ENCODE measurements around the gene TSPAN15.

TSPAN15 gene

DNA sequence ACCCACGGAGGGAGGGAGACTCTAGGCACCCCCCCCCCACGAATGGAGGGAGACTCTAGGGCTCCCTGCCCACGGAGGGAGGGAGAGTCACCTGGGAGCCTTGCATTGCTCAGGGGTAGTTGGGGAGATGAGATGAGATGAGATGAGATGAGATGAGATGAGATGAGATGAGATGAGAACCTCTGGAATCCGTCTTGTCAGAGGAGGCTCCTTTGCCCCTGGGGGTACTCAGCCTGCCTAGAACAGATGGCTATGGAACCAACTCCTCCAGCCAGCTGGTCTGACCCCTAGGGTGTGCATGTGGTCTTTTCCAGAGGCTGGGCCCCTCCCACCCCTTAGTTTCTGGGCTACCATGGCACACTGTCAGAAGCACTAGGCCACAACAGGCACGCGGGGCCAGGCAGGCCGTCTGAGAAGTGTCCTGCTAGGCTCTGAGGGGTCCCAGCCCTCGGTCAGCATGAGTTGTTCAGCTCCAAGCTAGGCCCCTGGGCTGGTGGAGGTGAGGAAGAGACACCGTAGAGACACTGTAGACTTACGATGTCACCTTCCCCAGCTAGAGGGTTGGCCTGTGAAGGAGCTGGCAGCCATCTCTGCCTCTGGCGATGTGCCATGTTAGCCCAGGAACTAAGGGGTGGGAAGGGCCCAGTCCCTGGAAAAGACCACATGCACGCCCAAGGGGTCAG lies 8.8 kb downstream of the TSPAN15 start:
- no peak overlapping the region for H3K4me3 ChIP-seq (replicated peaks; ENCODE audit: low read depth, low read length)
- DNase-seq (ENCODE audit: extremely low read depth, low read depth) = no peak
- TF ChIP-seq, protein P1, sequence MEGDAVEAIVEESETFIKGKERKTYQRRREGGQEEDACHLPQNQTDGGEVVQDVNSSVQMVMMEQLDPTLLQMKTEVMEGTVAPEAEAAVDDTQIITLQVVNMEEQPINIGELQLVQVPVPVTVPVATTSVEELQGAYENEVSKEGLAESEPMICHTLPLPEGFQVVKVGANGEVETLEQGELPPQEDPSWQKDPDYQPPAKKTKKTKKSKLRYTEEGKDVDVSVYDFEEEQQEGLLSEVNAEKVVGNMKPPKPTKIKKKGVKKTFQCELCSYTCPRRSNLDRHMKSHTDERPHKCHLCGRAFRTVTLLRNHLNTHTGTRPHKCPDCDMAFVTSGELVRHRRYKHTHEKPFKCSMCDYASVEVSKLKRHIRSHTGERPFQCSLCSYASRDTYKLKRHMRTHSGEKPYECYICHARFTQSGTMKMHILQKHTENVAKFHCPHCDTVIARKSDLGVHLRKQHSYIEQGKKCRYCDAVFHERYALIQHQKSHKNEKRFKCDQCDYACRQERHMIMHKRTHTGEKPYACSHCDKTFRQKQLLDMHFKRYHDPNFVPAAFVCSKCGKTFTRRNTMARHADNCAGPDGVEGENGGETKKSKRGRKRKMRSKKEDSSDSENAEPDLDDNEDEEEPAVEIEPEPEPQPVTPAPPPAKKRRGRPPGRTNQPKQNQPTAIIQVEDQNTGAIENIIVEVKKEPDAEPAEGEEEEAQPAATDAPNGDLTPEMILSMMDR (IDR thresholded peaks at IDR 0.05; ENCODE audit: low read depth, low read length, missing control alignments) = no peak

DNA sequence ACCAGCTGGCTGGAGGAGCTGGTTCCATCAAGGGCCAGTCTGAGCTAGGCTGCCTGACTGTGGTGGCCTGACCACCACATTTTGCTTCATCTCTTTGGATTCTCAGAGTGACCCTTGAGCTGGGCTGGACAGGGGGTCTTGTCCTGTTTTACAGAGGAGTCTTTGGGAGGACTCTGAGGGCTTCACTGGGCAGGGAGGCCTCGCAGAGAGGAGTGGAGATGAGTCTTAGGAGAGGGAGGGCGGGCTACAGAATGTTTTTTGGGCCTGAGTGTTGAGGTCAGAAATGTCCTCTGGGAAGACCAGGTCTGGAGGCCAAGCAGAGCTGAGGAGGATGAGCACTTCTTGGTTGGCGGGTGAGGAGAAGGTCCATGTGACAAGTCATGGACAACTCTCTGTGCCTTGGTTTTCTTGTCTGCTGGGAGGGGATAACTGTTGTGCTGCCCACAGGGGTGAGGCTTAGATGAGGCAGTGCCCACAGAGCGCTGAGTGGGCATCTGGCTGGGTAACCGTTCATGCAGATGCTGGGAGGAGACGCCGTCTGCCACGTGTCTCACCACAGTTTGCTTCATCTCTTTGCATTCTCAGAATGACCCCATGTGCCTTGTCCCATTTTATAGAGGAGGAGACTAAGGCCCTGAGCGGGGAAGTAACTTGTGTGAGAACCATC lies 9.4 kb downstream of the TSPAN15 start:
- TF ChIP-seq, protein P1 (IDR thresholded peaks at IDR 0.05; ENCODE audit: low read depth, low read length, missing control alignments) = no peak

GRCh38 chr10:69461243-69462025 lies 10.2 kb downstream of the TSPAN15 start:
- TF ChIP-seq, protein P1 (IDR thresholded peaks at IDR 0.05; ENCODE audit: low read depth, low read length, missing control alignments) = no peak
- DNase-seq (ENCODE audit: extremely low read depth, low read depth) = no peak
- no peak overlapping the region for H3K4me3 ChIP-seq (replicated peaks; ENCODE audit: low read depth, low read length)

More for the DNA sequence above, 9.4 kb downstream of the TSPAN15 start:
- H3K4me3 ChIP-seq (replicated peaks; ENCODE audit: low read depth, low read length) = no peak overlapping the region
- no peak for DNase-seq (ENCODE audit: extremely low read depth, low read depth)

GRCh38 chr10:69463886-69464285 lies 12.6 kb downstream of the TSPAN15 start:
- H3K4me3 ChIP-seq (replicated peaks; ENCODE audit: low read depth, low read length) = no peak overlapping the region
- no peak for DNase-seq (ENCODE audit: extremely low read depth, low read depth)

DNA sequence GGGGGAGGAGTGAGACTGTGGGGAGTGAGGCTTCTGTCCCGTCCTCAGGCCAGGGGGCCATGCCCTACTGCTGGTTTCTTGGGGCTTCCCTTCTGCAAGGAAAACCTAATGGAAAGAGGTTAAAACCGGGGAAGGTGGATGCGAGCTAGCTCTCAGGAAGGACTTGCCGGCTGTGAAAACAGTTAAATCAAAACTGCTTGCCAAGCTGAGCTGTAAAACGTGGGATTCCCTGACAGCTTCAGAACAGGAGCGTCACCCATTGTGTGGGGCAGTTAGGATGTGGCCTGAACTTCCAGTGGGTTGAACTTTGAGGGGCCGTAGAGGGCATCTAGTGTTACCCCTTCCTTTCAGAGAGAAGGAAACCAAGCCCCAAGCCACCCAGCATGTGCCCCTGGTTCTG lies 13.1 kb downstream of the TSPAN15 start:
- TF ChIP-seq, protein P1 (IDR thresholded peaks at IDR 0.05; ENCODE audit: low read depth, low read length, missing control alignments) = no peak
- H3K4me3 ChIP-seq (replicated peaks; ENCODE audit: low read depth, low read length) = no peak overlapping the region
- no peak for DNase-seq (ENCODE audit: extremely low read depth, low read depth)

More at GRCh38 chr10:69463886-69464285, 12.6 kb downstream of the TSPAN15 start:
- TF ChIP-seq, protein P1 (IDR thresholded peaks at IDR 0.05; ENCODE audit: low read depth, low read length, missing control alignments) = no peak

DNA sequence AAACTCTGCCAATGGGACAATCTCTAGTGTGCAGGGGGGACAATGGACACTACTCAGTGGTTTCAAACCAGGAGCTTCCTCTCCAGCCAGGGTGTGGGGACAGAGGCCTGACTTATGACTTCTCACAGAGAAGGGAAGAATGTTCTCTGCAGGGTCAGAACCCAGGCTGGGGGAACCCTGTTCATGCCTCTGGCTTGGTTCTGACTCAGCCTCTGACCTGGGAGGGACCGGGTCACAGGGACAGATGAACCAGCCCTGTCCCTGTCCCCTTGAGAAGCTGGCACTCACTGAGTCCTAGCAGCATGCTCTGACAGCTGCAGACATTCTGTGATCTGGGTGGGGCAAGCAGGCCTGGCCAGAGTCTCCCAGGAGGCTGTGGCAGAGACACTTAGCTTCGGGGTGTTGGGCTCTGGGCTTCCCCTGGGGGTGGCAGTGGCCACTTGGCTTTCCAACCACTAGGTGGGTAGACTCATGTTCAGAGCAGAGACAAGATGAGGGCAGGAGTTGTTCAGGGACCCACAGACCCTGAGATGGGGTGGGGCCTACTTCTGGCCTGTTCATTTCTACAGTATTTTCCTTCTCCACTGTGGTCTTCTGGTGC lies 13.6 kb downstream of the TSPAN15 start:
- no peak for DNase-seq (ENCODE audit: extremely low read depth, low read depth)
- no peak overlapping the region for H3K4me3 ChIP-seq (replicated peaks; ENCODE audit: low read depth, low read length)
- TF ChIP-seq, protein P1 (IDR thresholded peaks at IDR 0.05; ENCODE audit: low read depth, low read length, missing control alignments) = no peak
